ENCODE results near the gene EML5.

Gene EML5

DNA sequence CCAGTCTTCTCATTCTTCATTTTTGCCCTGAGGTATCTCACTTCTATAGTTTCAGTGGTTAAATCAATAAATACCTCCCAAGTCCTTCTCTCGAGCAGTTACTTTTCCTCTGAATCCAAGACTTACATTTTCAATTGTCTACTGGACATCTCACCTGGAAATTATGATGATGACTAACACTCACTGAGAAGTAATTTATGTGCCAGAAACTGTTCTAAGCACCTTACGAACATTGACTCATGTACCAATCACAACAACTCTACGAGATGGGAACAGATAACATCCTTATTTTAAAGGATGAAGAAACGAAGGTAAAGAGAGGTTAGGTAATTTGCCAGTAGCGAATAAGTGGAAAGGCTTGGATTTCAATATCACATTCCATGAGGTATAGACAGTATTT, 94.1 kb downstream of the EML5 start:
- no peak for FAIRE-seq

GRCh38 chr14:88695870-88696269, 96.9 kb downstream of the EML5 start:
- FAIRE-seq = no peak

GRCh38 chr14:88688386-88688785, 104.4 kb downstream of the EML5 start:
- FAIRE-seq = no peak

GRCh38 chr14:88683119-88683518, 109.6 kb downstream of the EML5 start:
- FAIRE-seq = no peak

DNA sequence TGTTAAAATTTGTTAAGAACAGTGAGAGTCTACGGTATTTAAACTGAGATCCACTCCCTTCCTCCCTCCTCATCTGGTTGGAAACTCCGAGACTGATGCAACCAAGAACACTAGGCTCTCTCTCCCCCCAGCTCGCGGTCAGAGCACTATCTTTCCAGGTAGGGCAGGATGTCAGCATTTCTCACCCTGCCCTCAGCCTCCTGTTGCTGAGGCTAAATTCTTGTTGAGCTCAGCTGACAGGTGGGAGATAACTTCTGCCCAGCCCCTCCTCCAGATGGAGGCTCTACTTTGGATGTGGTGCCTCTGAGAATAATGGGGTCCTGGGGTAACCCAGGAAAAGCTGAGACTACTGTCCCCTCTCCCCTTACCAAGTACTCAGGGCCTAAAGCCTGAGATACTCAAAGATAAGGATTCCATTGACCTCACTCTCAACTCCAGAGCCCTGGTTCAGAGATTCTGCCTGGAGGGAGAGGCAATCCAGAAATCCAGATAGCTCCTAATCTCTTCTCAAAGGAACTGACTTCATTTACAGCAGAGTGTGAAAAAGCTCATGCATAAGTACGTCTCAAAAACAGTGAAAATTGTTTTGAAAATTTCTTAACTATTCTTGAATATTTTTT, 110.1 kb downstream of the EML5 start:
- no peak for FAIRE-seq

GRCh38 chr14:88681755-88682494, 110.8 kb downstream of the EML5 start:
- no peak for FAIRE-seq

DNA sequence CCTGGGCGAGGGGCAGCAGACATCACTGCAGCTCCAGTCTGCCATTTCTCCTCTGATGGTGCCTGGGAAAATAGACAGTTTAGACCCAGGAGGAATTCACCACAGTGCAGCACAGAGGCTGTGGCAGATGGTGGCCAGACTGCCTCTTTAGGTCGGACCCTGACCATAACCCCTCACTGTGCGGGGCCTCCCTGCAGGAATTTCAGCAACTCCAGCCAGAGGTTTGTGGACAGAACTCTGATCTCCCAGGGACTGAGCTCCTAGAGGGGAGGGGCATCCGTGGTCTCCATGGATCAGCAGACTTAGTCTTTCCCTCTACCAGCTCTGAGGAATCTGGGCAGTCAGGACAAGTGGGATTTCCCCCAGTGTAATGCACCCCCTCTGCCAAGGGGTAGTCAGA, 123.4 kb downstream of the EML5 start:
- FAIRE-seq = no peak

DNA sequence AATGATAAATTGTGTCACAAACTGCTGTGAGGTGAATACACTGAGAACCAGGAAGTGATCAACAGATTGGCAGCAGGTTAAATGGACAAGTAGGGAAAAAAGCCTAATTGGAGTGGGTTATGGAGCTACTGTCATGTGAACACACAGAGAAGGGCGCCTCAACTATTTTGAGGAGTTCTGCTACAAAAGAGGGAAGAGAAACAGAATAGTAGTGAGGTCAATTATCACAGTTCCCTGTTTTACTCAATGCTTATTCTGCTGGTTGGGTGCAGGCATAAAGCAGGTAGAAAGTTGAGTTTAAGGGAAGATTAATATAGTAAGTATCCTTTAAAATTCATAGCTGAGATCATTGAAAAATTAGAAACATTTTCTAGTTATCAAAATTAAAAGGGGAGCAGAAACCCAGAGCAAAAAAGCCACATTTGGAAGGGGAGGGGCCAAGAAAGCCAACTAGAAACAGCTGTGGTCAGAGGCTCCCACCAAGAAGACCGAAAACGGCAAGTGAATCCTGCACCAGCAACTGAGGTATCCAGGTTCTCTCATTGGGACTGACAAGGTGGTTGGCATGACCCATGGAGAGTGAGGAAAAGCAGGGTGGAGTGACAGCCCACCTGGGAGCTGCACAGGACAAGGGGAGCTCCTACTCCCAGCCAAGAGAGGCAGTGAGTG, 124.2 kb downstream of the EML5 start:
- no peak for FAIRE-seq

DNA sequence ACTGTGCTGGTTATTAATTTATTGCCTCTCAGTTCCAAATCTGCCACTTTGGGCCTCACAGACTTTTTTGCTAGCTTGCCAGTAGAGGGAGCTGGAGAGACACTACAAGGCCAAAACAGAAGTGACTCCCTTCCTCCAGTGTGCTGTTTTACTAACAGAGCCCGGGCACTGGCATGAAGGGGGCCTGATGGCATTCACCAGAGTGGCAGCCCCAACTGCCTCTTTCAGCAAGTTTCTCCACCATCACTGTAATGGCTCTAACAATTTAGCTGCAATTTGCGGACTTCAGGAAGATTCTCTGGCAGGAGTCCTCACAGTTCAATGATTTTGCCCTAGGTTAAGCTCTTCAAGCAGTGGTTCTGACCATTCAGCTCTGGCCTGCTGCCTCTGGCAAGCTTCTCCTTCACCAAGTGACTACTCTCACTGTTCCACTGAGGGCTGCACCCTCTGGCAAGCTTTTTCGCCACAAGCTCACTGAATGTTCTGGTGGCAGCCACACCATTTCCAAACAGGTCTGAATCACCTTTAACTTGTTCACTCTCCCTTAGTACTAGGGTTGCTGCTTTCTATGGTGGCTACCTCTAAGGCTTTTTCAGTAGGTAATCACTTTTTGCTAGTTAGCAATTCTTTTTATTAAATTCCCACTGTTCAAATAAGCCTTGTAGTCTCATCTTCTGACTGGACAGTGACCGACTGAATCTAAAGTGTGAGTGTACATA, 125.0 kb downstream of the EML5 start:
- FAIRE-seq = no peak

- FAIRE-seq = no peak
These were observed 132.7 kb downstream of the EML5 start for GRCh38 chr14:88660056-88660455.

DNA sequence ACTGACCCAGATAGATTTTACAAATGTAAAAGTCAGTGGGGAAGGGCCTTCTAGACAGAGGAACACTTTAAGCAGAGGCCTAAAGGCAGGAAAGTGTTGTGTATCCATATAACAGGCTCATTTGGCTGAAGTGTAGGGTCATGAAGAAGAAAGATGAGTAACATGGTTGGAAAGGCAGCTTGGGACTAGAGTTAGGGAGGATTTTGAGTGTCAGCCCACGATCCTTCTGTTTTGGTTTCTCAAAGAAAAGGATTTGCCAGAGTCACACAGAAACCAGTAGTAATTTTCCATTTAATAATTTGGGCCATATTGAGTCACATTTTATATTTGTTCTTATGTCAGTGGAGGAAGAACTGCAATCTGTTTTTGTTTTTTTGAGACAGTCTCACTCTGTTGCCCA, 153.5 kb downstream of the EML5 start:
- no peak for FAIRE-seq

GRCh38 chr14:88632512-88632911, 160.2 kb downstream of the EML5 start:
- FAIRE-seq = no peak

- FAIRE-seq = no peak
These were observed 161.7 kb downstream of the EML5 start for GRCh38 chr14:88631091-88631490.

- no peak for FAIRE-seq
These were observed 162.2 kb downstream of the EML5 start for GRCh38 chr14:88630565-88630964.

GRCh38 chr14:88628462-88628861, 164.3 kb downstream of the EML5 start:
- no peak for FAIRE-seq

- no peak for FAIRE-seq
These were observed 164.7 kb downstream of the EML5 start for GRCh38 chr14:88628033-88628432.

- no peak for FAIRE-seq
These were observed 167.1 kb downstream of the EML5 start for GRCh38 chr14:88625671-88626070.

- FAIRE-seq = no peak
These were observed 171.7 kb downstream of the EML5 start for GRCh38 chr14:88621100-88621499.

- no peak for FAIRE-seq
These were observed 174.3 kb downstream of the EML5 start for GRCh38 chr14:88618476-88618875.

DNA sequence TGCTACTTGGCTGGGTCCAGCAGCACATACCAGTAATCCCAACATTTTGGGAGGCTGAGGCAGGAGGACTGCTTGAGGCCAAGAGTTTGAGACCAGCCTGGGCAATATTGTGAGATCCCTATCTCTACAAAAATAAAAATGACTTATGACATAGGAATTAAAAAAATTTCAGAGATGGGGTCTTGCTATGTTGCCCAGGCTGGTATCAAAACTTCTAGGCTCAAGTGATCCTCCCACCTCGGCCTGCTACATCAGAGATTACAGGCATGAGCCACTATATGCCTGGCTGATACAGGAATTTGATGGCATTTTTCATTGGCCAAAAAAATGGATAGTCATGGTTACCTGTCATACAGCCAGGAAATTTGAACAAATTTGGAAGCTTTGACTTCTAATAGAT, 175.3 kb downstream of the EML5 start:
- no peak for FAIRE-seq

- FAIRE-seq = no peak
These were observed 176.1 kb downstream of the EML5 start for GRCh38 chr14:88616697-88617096.

DNA sequence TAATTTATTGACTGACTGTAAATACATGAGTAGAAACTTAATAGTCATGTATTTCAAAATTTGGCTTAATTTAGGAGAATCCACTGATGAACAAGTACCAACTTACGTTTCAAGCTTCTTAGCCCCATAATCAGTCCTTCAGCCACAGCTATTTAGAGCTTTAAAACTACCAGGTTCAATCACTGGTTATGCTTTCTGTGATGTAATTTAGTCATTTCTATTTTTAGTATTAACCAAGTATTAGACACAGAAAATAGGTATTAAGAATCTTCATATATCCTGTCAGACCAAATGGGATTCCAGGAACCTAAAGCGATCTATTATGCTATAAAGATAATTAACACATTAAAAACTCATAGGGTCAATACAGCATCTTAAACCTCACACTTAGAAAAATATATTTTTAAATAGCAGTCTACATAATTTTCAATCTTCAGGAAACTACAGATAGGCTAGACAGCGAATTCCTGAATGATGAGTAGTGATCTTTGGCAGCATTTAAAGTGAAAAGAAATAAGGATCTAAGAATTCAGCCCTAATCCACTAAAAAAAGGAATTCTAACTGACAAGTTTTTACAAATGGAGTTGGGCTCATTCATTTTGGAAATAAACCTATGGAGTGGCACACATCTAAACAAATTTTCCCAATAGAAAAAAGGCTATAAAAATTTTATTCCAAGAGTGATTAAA, 178.4 kb downstream of the EML5 start:
- FAIRE-seq = no peak

DNA sequence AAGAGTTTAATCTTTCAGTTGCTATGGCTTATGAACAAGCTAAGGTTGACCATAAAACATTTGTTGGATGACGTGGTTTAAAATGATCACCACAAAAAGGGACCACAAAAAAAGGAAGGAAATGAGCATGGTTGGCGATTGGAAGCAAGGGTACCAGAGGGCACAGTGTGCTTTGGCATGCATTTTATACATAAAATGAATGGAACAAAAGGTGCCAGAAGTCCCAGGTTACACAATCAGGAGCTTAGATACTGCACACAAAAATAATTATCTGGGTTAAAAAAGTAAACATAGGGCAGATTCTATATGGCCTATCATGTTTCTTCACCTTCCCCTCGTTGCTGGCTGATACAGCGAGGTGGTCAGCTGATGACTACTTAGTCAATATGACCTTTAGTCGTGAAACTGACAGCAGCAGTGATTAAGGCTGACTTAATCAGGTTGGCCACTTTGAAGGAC, 179.2 kb downstream of the EML5 start:
- FAIRE-seq = no peak
